Pancreas (tissue), 10 donors: ENCODE data around the gene IFT81. TPM values are rescaled to one million over a fixed set of nuclear protein-coding genes. Genes with fewer than 3 reads are reported as not detected.
"Not testable (repeated sequence)": the region's sequence is repeated elsewhere in the genome, so short reads cannot be mapped to it uniquely, and the experiment has no call there.

Source experiments
- ATAC-seq, 4 donors: fragments of 200-7000 bp; cut with Tn5 transposase; one replicate each; pipeline versions ENCODE4 v1.8.0 to v1.9.1; 2020; ENCODE audit warnings: mild to moderate bottlenecking in 4 of 4, moderate library complexity in 4 of 4
- DNase-seq, 6 donors: peaks; one replicate each; pipeline ENCODE4 v3.0.0-alpha.2; 2020
- FAIRE-seq: peaks from 2 replicates; lab custom pipeline; 2012; peaks lifted over from hg19 to GRCh38; lab: Jason Lieb, UNC
- H3K27ac ChIP-seq, 4 donors: fragments of 200-600 bp; sonication (generic); 1 replicate in 3 of 4; 2 replicates in 1 of 4; pipeline versions ENCODE4 v1.5.0 to v1.8.0; 2020
- H3K27me3 ChIP-seq, 4 donors: fragments of 200-600 bp; one replicate each; pipeline ENCODE4 v1.8.0; 2021
- H3K36me3 ChIP-seq, 3 donors: fragments of 200-600 bp; sonication (generic) in 1 of 3; one replicate each; pipeline versions ENCODE4 v1.5.0 to v1.8.0; 2020 to 2021
- H3K4me1 ChIP-seq, 3 donors: fragments of 200-600 bp; one replicate each; pipeline ENCODE4 v1.8.0; 2021
- H3K4me3 ChIP-seq, 4 donors: fragments of 200-600 bp; sonication (generic) in 2 of 4; one replicate each; pipeline versions ENCODE4 v1.5.0 to v1.8.0; 2020 to 2021
- H3K9me3 ChIP-seq, 4 donors: fragments of 200-600 bp; one replicate each; pipeline ENCODE4 v1.8.0; 2021
- CTCF ChIP-seq, 4 donors: fragments of 200-600 bp; sonication (generic) in 3 of 4; IDR thresholded peaks; one replicate each; pipeline versions ENCODE4 v1.5.0 to v1.8.0; 2021; ENCODE audit warnings: antibody characterized with exemption in 4 of 4
- WGBS, 2 donors: extraction: QIAGEN DNeasy Blood & Tissue Kit; methylation state at CpG; one replicate each; pipeline ENCODE4 v1.1.7; 2013; 5-methylcytosine and 5-hydroxymethylcytosine counted together
- intact Hi-C, 3 donors: fragments of 100-400 bp; cut with DNase I; formaldehyde crosslinking; loops; one replicate each; pipeline versions ENCODE4 v1.11.1 to v1.14.2; 2022
- polyA plus RNA-seq, 2 donors: library from polyadenylated mRNA; stranded (reverse); fragments of 200-250 nt; gene quantifications; one replicate each; pipeline ENCODE4 v1.2.3, GENCODE V29; 2013
- total RNA-seq, 6 donors: library from RNA; stranded (reverse); fragmentation: NEBNext Ultra II Directional in 4 of 6; extraction: Animal tissue kit (Norgen Biotek cat#: 25700) in 4 of 6; gene quantifications; one replicate each; pipeline versions ENCODE4 v1.2.1 to v1.2.4, GENCODE V29; 2021 to 2023
- donor health status: healthy with polysubstance abuse.
- donor health status: DM: no; HTN: no; CAD: no; lungs with moderate emphysema.
- donor health status: DM: no; HTN: no; CAD: no.
- donor health status: control.
- donor health status: control.
- donor health status: Bipolar disorder and iron deficiency.
- donor health status: DM: yes; HTN: yes; CAD: no.
- donor health status: DM: no; HTN: no; CAD: no.
- donor health status: DM: no; HTN: no; CAD: no.
- donor health status: DM: yes; HTN: yes; CAD: no.

IFT81 gene
- total and polyA plus RNA-seq, 8 donors = 2.1 to 7.2 (median 3.4) TPM

GRCh38 chr12:110080410-110080809 lies 43.7 kb upstream of the IFT81 start:
- ATAC-seq (no peak), DNase-seq (no peak), FAIRE-seq (no peak)
- H3K9me3 ChIP-seq = no peaks in the 10 kb centered on the region
- no peaks in the 10 kb centered on the region for H3K36me3 ChIP-seq
- no peak overlapping the region for H3K4me3 ChIP-seq
- 75 to 87% methylated on average over 7 of the region's 7 CpGs for WGBS, 2 donors
- intact Hi-C loops = no loop called here
- TF ChIP-seq CTCF (IDR thresholded peaks at IDR 0.05) = no peak
- no peak overlapping the region for H3K27ac ChIP-seq
- no peaks in the 10 kb centered on the region for H3K4me1 ChIP-seq
- H3K27me3 ChIP-seq = no peaks in the 10 kb centered on the region

DNA sequence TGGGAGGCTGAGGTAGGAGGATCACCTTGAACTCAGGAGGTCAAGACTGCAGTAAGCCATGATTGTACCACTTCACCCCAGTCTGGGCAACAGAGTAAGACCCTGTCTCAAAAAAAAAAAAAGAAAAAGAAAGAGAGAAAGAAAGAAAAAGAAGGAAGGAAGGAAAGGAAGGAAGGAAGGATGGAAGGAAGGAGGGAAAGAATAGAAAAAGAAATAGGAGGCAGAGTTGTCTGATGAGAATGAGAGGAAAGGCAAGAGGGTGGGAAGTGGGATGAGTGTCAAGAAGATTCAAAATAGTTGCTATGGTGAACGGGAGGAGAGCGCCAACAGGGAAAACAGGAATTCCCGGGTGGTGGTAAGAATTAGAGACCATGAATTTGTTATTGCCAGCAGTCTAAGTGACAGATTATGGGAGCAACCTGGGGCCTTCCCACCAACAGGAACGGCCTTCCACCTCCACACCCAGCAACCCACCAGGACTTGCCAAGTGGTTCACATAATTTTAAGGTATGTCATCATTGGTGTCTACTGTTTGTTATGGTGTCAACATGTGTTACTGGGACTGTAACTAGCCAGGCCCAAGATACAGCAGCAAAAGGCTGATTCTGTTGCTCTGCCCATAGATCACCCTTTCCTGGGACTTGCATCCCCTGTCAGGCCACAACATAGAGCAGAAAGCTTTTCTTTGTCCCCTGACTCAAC lies 39.7 kb upstream of the IFT81 start:
- no peaks in the 10 kb centered on the region for H3K9me3 ChIP-seq
- DNase-seq (no peak), ATAC-seq (no peak), FAIRE-seq (no peak)
- 51 to 69% methylated on average over 4 of the region's 4 CpGs for WGBS, 2 donors
- no peak overlapping the region for H3K27ac ChIP-seq
- H3K36me3 ChIP-seq = no peaks in the 10 kb centered on the region
- H3K27me3 ChIP-seq = no peaks in the 10 kb centered on the region
- intact Hi-C loops = no loop called here
- H3K4me3 ChIP-seq = no peak overlapping the region
- H3K4me1 ChIP-seq = no peaks in the 10 kb centered on the region
- no peak for TF ChIP-seq CTCF (IDR thresholded peaks at IDR 0.05)

DNA sequence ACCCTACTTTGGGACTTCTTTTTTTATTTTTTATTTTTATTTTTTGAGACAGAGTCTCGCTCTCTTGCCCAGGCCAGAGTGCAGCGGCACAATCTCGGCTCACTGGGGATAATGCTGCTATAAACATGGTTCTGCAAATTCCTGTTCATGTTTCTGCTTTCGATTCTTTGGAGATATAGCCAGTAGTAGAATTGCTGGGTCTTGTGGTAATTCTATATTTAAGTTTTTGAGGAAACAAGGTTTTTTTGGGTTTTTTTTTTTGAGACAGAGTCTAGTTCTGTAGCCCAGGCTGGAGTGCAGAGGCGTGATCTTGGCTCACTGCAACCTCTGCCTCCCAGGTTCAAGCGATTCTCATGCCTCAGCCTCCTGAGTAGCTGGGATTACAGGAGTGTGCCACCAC lies 35.9 kb upstream of the IFT81 start:
- DNase-seq, H3K4me3 ChIP-seq, H3K27ac ChIP-seq, H3K9me3 ChIP-seq, FAIRE-seq, intact Hi-C loops, H3K36me3 ChIP-seq, H3K27me3 ChIP-seq, H3K4me1 ChIP-seq: not testable (repeated sequence)
- peak in 2 of 4 donors; percentile 38 to 73 for ATAC-seq
- 82 to 91% methylated on average over 6 of the region's 6 CpGs for WGBS, 2 donors

- WGBS, 2 donors = 80 to 82% methylated on average over 5 of the region's 5 CpGs
- no peak for DNase-seq
- no peak for FAIRE-seq
- intact Hi-C loops = no loop called here
- no peaks in the 10 kb centered on the region for H3K4me1 ChIP-seq
- H3K27me3 ChIP-seq = no peaks in the 10 kb centered on the region
- peak in 2 of 4 donors; percentile 66 to 79 for ATAC-seq
- no peak overlapping the region for H3K4me3 ChIP-seq
- H3K27ac ChIP-seq = no peak overlapping the region
- TF ChIP-seq CTCF (IDR thresholded peaks at IDR 0.05) = no peak
- H3K9me3 ChIP-seq = no peaks in the 10 kb centered on the region
- H3K36me3 ChIP-seq = no peaks in the 10 kb centered on the region
These were observed 35.2 kb upstream of the IFT81 start for GRCh38 chr12:110088936-110089335.

DNA sequence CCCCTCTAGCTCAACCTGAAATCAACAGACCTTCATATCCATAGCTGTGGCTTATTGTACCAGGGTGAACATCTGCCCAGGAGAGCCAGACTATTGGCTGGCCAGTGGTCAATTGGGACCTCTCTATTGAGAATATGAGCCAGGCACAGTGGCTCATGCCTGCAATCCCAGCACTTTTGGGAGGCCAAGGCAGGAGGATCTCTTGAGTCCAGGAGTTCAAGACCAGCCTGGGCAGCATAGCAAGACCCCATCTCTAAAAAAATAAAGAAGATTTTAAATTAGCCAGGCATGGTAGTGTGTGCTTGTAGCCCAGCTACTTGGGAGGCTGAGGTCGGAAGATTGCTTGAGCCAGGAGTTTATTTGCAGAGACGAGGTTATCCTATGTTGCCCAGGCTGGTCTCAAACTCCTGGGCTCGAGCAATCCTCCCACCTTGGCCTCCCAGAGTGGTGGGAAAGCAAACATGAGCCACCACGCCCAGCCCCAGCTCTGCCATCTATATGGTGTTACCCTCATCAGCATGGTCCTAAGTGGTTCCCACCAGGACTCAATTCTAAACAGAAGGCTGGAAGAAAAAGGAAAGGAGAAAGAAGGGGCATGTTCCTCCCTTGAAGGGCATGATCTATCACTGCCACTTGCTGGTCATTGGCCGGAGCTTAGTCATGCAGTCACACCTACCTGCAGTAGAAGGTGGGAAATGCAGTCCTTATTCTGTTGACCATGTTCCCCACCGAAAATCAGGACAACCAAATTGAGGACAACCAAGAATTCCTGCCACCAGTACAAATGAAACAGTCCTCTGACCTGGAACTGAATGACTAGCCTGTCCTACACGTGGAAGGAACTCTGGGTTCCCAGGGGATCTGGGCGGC lies 33.7 kb upstream of the IFT81 start:
- no peak for DNase-seq
- no peak overlapping the region for H3K27ac ChIP-seq
- intact Hi-C loops = loop anchor here in 2 of 3 donors (10.0 kb wide), 1 partner anchor 334 kb away; no protein-coding TSS in a partner anchor
- no peaks in the 10 kb centered on the region for H3K4me1 ChIP-seq
- FAIRE-seq = no peak
- no peak for TF ChIP-seq CTCF (IDR thresholded peaks at IDR 0.05)
- H3K36me3 ChIP-seq = no peaks in the 10 kb centered on the region
- no peak for ATAC-seq
- WGBS, 2 donors = 64 to 75% methylated on average over 8 of the region's 8 CpGs
- H3K27me3 ChIP-seq = no peaks in the 10 kb centered on the region
- H3K9me3 ChIP-seq = no peaks in the 10 kb centered on the region
- H3K4me3 ChIP-seq = no peak overlapping the region
